Suppressor macrophage (primary cell): Measurements from ENCODE around the gene HERPUD1.
"Not testable (repeated sequence)": the region's sequence is repeated elsewhere in the genome, so short reads cannot be mapped to it uniquely, and the experiment has no call there.

Source experiments
- DNase-seq, 4 experiments: peaks; one replicate each; pipeline ENCODE4 v3.0.0-alpha.2; 2020 to 2022

HERPUD1 gene

GRCh38 chr16:56961851-56962281 lies 29.9 kb downstream of the HERPUD1 start, which contains the start of gene CETP:
CETP (plus strand) TSS chr16:56961950; CDS start chr16:56961980, 30 bp downstream.
- DNase-seq: no peak

GRCh38 chr16:56964243-56965148 lies 32.6 kb downstream of the HERPUD1 start:
- DNase-seq: peak; percentile 92 to 97 (median 96)

DNA sequence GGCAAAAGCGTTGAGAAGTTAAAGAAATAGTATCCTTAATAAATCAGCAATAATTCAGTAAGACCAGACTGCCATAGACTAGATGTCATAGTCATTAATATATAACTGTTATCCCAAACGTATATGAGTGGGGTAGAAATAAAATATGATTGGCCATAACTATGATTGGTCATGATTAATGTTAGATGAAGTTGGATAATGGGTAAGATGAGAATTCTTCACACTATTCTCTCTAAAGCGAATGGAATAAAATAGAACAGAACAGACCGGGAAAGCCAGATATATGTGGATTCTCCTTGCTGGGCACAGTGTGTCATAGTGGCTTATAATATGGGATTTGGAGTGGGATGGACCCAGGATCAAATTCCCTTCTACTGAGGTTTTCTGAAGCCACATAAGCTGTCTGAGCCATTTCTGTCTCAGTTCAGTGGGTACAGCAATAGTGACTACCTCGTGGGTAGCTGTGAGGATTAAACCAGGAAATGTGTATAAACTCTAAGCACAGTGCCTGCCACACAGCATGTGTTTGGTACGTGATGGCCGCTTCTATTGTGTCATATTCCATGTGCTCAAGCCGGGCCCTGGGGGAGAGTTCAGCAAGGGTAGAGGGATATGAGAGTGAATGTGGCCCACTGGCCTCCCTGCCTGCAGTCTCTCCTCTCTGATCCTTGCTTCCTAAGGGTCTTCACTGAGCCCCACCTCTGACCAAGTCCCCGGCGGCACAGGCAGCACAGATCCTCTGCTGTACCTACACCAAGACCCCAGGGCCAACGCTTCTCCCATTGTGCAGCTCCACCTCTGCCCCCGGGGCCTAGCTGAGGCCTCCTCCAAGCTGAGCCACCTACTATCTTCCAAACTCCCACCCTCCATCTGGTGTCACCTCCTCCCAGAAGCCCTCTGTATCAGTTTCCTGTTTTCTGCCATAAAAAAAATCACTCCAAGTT lies 33.5 kb downstream of the HERPUD1 start:
- DNase-seq: peak in 3 of 4 experiments; percentile 60 to 65 (median 61)

DNA sequence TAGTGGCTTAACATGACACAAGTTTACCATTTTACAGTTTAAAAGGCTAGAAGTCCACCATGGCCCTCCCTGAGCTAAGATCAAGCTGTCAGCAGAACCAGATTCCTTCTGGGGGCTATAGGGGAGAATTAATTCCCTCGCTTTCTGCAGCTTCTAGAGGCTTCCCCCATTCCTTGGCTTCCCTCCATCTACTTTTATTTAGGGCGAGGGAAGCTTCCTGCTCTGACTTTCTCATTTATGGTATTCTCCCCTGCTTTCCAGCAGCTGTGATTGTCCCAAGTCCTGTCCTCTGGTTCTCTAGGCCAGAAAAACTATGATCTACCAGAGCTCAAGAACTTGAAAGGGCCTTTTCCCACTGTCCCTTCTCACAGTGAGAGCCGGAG lies 34.1 kb downstream of the HERPUD1 start:
- DNase-seq: peak in 1 of 4 experiments; percentile 36

GRCh38 chr16:56967733-56968132 lies 35.8 kb downstream of the HERPUD1 start:
- no peak for DNase-seq

- no peak for DNase-seq
Measured at GRCh38 chr16:56969769-56970168, 37.8 kb downstream of the HERPUD1 start.

DNA sequence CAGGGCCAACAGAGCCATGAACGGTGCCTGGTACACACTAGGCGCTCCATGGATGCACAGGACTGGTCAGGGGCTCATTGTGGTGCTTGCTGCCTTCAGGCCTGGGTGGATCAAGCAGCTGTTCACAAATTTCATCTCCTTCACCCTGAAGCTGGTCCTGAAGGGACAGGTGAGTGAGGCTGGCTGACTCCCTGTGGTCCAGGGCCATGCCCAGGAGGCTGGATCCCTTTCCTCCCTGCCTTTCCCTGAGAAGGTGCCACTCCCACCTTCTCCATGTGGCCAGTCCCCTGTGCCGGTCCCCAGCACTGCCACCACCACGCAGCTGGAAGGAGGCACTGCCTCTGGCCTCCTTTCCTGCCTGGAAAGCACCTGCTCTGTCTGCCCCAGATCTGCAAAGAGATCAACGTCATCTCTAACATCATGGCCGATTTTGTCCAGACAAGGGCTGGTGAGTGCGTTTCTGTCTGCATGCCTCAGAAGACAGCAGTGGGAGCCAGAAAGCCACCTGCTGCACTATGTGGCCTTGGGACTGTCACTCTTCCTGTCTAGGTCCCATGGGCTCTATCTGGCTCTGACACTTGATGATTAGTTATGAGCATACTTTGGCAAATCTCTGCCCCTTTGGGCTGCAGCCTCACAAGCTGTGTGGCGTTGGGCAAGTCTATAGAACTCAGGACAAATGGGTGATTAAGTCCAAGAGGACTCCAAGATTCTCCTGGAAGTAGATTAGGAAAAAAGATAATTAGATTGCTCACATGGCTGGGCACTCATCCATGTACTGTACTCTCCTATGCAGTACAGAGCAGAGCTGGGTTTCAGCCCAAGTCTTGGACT lies 39.2 kb downstream of the HERPUD1 start:
- DNase-seq: no peak

DNA sequence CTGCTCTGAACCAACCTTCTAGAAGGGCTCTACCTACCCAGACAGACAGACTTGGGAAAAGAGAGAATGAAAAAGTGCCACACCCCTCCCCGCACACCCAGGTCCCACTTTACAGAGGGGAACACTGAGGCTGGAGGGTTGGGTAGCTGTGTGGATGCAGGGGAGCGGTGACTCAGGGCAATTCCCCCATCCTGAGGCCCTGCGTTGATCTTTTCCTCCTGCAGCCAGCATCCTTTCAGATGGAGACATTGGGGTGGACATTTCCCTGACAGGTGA lies 39.8 kb downstream of the HERPUD1 start:
- DNase-seq: no peak

DNA sequence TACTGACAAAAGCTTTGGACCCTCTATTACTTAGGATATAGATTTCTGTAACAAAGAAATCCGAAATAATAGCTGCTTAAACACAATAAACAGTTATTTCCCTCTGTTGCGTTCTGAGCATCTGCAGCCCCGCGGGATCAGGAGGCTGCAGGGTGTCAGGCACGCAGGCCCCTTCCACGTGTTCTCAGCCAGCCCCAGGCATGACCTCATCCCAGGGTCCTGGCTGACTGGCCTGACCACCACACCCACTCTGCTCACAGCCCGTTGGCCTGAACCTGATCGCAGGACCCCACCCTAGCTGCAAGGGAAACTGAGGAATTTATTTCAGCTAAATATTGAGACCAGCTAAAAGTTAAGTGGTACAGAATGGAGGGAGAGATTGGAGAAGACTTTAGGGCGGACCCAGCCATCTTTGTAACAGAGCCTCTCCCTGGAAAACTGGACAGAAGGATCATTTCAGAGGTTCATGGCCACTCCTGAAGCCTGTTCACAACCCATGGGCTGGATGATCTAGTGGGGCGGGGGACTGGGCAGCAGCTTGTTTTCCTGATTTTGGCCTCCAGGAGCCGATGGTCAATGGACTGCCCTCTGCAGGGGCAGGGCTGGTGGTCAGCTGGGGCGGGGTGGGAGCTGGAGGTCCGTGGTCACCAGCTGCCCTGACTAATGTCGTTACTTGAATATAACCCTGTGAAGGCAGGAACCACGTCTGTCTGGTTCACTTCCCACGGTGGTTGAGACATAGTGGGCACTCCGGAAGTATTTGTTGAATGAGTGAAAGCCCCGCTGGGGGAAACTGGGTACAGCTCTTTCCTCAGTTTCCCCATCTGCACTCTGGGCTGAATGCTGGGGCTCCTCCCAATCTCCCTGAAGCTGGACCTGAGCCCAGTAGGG lies 40.7 kb downstream of the HERPUD1 start:
- DNase-seq: no peak

- DNase-seq: no peak
Measured at GRCh38 chr16:56973294-56973689, 41.4 kb downstream of the HERPUD1 start.

GRCh38 chr16:56973899-56974298 lies 42.0 kb downstream of the HERPUD1 start:
- not testable (repeated sequence) for DNase-seq

- DNase-seq: peak in 3 of 4 experiments; percentile 27 to 49 (median 44)
Measured at GRCh38 chr16:56974549-56975300, 42.8 kb downstream of the HERPUD1 start.

- peak in 2 of 4 experiments; percentile 16 to 45 for DNase-seq
Measured at GRCh38 chr16:56975714-56976113, 43.8 kb downstream of the HERPUD1 start.

GRCh38 chr16:56977216-56977615 lies 45.3 kb downstream of the HERPUD1 start:
- DNase-seq: no peak

DNA sequence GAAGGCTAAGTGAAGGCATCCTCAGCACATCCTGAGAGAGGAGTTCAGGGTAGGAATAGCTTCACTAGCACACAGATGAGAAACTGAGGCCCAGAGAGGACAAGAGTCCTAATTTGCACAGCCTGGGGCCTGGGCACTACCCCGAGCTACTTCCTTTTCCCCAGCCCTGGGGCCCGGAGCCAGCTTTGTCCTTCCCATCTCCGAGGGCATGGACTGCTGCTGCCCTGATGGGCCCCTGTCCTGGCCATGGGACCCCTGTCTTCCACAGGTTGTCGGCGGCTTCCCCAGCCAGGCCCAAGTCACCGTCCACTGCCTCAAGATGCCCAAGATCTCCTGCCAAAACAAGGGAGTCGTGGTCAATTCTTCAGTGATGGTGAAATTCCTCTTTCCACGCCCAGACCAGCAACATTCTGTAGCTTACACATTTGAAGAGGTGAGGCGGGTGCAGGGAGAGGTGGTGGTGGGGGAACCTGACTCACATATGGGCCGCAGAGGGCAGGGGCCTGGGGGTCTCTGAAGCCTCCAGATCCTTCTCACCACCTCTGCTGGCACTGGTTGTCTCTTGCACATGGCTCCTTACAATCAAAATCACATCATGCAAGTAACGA lies 46.0 kb downstream of the HERPUD1 start:
- DNase-seq: peak in 1 of 4 experiments; percentile 29

DNA sequence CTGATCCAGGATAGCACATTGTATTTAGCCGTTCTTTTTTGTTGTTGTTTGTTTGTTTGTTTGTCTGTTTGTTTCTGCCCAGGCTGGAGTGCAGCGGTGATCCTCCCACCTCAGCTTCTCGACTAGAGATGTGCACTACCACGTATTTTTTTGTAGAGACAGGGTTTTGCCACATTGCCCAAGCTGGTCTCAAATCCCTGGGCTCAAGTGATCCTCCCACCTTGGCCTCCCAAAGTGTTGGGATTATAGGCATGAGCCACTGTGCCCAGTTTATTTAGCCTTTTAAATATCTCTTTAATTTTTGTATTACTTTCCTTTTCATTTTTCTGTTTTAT lies 48.2 kb downstream of the HERPUD1 start:
- no peak for DNase-seq

DNA sequence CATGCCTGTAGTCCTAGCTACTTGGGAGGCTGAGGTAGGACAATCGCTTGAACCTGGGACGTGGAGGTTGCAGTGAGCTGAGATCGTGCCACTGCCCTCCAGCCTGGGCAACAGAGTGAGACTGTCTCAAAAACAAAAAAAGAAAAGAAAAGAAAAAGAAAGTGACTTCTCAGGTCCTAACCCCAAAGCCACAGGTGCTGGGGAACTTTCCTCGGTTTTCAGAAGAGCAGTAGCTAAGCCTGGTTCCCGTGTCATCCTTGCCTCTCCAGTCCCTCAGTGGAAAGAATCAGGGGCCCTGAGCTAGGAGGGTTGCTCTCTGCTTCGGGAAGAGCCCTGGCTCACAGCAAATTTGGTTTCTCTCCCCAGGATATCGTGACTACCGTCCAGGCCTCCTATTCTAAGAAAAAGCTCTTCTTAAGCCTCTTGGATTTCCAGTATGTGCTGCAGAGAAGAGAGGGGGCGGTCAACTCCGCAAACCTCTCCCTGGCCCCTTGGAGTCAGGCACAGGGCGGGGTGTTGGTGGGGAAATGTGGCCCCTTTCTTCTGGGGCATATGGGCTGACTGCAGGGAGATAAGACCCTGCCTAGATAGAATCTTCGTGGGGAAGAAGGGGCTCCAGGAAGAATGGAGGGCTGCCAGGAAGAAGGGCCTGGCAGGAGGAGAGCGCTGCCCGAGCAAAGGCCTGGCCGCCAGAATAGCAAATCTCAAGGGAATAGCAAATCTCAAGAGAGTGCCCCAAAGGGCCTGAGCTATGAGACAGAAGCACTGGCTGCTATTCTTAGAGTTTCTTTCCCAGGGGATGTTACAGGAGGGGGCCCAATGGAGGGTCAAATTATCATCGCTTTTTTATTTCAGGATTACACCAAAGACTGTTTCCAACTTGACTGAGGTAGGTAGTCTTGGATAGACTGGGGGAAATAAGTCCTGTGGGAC lies 49.1 kb downstream of the HERPUD1 start:
- DNase-seq: no peak

- DNase-seq: no peak
Measured at GRCh38 chr16:56981729-56982271, 49.9 kb downstream of the HERPUD1 start.

- no peak for DNase-seq
Measured at GRCh38 chr16:56982695-56983094, 50.8 kb downstream of the HERPUD1 start.
